NCI-H69 (cell line): ENCODE results near the gene CNNM1.

Experiments
- DNase-seq: peaks from one replicate; lab custom pipeline; 2025; lab: John Stamatoyannopoulos, UW

CNNM1 gene

DNA sequence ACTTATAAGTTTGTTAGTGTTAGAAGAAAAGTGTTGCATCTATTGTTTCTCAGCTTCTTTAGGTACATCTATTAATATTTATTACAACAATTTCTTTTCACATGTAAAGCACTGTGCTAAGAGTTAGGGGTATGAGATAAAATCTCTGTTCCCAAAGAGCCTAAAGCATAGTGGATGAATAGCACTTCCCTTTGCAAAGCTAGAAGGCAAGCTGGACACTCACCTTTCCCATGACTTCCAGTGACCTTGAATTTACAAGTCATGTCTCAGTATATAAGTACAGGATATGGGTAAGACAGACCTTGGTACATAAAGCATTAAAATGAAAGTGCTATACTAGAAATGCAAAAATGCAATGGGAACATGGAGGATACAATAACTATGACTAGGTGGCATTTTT is 8.7 kb downstream of the CNNM1 start:
- peak; percentile 8 for DNase-seq

DNA sequence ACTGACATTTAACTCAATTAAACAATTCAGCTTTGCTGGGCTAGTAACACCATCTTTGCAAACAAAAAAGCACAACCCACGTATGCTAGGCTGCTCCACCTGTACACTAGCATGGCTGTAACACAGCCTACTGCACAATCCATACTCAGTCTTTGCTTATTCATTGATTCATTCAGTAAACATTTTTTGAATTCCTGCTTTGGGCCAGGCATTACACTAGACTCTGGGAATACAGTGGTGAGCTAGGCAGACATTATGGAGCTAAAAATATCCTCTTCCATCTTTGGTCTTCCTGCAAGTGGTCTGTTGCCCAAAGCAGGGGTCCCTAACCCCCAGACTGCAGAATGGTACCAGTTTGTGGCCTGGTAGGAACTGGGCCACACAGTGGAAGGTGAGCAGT is 9.9 kb downstream of the CNNM1 start:
- DNase-seq = peak; percentile 1

DNA sequence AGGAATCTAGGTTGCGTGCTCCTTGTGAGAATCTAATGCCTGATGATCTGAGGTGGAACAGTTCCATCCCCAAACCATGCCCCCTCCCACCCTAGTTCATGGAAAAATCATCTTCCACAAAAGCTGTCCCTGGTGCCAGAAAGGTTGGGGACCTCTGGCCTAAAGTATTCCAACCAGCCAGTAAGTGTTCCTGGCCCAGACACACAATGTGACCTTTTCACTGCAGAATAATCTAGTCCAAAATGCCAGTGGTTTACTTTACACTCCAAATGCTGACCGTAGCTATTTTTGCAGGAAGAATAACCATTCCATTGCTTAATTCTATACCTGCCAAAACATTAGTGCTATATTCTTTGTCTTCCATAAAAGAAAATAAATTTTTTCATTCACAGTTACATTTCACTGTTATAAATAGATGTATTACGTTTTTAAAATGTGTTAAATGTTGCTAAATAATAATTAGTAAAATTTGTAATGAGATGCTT is 10.4 kb downstream of the CNNM1 start:
- no peak for DNase-seq

DNA sequence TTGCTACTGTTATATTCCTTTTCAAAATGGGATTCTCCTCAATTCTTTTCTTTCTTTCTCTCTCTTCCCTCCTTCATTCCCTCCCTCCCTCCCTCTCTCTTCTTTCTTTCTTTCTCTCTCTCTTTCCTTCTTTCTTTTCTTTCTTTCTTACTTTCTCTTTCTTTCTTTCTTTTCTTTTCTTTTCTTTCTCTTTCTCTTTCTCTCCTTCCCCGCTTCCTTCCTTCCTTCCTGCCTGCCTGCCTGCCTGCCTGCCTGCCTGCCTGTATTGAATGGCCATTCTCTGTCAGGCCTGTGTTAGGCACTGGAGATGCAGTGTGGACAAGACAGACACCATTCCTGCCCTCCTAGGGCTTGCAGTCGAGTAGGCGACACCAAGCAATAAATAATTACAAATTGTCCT is 11.5 kb downstream of the CNNM1 start:
- no peak for DNase-seq

DNA sequence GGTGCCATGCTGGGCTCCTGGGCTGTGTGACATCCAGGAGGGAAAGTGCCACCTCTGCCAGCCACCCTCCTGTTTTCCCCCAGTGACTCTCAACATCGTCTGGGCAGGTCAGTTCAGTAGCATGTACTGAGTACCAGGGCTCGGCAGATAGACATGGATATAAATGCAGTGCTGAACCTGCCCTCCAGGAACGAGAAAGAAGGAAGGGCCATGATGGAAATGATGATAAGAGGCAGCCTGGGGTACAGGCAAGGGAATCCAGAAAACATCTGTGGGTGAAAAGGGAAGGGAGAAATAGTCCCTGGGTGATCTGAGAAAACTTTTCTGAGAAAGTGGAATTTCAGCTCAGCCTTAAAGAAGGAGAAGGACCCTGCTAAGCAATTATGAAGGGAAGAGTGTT is 12.1 kb downstream of the CNNM1 start:
- DNase-seq = no peak

DNA sequence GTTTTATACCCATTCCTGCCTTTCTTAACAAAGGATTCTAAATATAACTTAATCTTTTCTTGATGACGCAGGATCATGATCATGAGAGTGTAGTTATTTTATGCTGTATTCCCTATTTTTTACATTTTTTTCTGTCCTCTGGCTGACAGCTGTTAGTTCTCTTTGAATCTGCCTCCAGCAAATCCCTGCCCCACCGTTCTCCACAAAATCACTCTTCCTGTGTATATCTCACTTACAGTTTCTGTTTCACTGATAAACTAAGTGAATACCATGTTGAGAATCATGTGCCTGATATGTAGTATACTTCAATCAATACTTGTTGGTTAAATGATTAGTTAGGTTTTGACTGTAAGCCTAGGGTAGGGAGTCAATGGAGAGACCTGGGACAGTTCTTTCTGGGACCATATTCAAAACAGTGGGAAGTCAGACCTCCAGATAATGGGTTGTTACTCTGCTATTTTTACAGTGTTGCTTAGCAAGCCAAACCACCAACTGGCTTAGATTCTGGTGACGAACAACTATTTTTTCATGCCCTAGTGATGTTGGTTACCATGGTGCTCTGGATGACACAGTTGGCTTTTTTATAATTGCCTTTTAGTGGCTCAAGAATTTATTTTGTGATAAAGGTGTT is 12.8 kb downstream of the CNNM1 start:
- DNase-seq = peak; percentile 6

DNA sequence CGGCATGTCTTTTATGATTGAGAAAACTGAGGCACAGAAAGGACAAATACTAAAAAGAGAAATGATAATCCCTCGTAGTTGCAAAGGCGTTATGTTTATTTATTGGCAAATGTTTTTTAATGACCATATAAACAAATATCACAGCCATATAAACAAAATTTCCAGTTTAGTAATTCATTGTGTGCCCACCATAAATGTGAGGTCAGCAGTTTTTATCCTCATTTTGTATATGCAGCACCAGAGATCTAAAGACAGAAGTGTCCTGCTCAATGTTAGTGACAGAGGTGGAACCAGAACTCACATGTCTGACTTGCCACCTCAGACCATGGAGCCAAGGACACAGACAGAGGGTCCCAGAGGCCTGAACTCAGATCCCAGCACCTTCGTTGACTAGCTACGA is 14.1 kb downstream of the CNNM1 start:
- no peak for DNase-seq

DNA sequence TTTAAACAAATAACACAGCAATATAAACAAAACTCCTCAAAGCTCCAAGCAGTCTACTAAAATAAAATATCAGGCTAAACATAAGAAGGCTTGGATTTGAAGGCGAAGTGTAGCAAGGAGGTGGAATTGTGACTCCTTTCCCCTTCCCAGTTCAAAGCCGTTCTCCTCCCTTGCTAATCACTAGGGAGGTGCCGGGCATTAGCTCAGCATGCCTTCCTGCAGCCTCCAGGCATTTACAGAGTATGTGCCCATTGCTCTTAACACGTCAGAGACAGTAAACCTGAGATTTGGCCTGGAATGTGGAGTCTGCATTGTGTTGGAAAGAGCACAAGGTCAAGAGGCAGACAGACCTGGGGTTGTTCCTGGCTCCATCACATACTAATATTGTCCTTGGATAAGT is 15.6 kb downstream of the CNNM1 start:
- peak; percentile 80 for DNase-seq

DNA sequence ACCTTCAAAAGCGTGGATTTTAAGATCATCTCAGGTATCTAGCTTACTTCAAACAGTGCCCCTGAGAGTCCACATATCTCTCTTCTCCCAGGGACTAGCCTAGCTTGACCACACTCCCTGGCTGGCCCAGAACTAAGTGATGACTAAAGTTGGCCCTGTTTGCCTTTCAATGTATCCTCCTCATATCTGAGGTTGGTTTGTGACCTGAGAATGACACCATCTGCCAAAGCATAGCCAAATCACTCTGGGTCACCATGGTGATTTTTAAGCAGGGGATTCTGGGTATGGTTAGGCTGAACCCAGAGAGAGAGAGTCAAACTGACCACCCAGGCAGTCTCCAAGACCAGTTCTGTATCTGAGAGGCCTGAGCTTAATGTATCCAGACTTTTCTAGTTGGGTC is 16.2 kb downstream of the CNNM1 start:
- peak; percentile 28 for DNase-seq

DNA sequence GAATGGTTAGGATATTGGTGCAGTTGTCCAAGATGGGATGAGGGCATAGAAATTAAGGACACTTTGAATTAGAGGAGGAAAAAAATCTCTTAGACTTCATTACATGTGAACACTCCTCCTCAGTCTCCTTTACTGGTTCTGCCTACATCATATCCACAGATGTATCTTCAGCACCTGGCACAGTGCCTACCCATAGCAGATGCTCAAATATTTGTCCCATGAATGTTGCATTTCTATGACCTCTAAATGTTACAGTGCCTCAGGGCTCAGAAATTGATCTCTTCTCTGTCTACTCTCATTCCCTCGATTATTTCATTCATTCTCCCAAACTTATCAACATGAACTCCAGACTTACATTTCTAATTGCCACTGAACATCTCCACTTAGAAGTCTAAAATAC is 17.1 kb downstream of the CNNM1 start:
- DNase-seq = peak; percentile 87

DNA sequence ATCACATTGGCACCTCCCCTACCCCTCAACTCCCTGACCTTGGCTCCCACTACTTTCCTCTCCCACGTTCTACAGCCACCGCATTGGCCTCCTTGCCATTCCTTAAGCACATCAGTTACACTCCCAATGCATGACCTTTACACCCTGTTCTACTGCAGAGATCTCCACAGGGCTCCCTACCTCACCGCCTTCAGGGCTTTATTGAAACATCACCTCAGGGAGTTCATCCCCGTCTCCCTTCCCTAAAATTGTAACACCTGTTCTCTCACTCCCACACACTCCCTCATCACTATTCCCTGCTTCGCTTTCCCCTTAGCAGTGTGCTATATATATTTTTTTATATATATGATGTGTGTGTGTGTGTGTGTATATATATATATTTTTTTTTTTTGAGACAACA is 18.5 kb downstream of the CNNM1 start:
- peak; percentile 21 for DNase-seq

DNA sequence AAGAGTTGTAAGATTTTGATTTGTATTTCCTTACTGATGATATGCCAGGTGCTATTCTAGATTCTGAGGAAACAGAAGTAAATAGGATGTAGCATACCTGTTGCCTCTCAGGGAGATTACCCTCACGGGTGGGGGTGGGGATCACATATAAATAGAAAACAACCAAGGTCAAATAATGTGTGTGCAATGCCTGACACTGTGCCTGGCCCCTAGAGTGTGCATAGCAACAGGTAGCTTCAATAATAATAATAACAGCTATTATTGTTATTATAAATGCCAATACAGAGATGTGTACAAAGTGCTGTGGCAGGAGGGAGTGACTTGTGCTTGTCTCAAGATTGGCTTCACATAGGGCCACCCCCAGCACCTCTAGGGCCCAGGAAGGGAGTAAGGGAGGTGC is 24.0 kb downstream of the CNNM1 start:
- DNase-seq = no peak

DNA sequence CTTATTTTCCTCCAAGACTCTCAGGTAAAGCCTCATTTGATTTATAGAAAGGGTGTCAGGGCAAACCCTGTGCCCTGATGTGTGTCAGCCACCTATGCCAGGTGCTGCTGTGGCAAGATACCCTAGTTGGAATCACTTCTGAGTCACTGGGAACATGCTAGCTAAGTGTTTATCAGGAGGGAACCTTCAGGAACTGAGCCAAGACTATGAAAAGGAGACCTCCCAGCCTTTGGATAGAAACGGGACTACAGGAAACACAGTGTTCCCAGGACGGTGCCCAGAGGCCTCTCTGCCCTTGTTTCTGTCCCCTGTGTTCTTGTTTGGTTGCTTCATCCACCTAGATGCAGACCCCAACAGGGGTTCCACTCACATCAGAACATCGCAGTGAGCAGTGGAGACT is 28.5 kb downstream of the CNNM1 start:
- DNase-seq = no peak

DNA sequence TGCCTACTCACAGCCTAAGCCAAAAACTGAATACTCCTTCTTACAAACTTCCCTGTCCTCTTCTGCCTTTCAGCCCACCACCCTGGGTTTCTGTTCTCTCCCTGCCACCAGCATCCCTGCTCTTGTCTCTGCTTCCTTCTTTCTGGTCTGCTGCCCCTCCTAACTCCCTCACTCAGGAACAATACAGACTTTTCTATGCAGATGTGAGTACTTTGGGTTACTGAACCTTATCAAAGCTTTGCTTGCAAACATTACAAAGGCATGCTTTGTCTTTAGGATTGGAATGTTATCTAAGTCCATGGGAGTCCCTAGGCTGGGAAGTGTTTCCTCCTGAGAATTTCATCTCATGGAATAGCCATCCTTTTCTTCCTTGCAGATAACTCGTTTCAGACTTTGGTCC is 28.9 kb downstream of the CNNM1 start:
- no peak for DNase-seq

DNA sequence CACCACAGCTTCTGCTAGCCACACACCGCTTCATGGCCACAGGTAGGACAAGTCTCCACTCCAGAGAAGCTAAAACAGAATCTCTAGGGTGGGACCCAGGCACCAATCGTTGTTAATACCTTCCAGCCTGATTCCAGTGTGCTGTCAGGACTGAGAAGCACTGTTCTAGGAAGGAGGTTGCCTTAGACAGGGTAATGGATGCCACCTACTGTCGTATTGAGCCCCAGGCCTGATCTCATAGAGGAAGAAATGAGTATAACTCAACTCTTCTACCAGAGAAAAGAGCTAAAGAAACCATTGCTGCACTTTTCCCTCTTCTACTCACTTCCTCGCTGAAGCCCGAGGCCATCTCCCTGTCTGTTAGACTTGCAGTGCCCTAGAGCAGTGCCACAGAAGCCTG is 31.8 kb downstream of the CNNM1 start:
- no peak for DNase-seq

DNA sequence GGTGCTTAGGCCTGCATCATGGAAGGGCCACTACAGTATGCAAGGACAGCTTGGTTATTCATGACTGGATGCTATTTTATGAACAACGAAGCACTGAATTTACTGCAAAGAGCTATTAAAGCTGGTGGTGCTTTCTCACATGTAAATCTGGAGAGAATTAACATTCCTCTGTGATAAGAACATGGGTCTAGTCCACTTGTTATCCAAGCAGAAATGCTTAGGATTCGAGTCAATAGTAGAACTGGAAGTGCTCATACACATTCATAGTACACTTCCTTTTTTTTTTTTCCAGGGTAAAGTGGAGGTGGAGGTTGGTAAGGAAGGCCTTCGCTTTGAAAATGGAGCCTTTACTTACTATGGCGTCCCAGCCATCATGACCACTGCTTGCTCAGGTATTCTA is 35.0 kb downstream of the CNNM1 start:
- DNase-seq = no peak

DNA sequence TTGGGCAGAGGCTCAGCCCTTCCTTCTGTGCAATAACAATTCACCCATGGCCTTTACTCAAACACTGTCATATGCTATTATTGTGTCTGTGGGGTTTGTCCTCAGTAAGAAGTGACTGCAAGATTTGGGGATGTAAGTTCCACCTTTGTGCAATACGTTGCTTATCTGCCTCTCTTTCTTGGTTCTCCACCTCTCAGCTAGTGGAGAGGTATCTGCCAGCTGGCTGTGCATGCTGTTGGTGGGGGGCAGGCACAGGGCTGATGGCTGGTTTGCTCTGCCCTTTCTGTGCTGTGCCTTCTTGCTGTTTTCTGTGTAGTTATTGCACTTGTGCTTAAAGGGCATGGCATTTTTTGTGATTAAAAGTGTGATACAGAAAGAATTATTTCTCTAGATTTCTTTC is 36.2 kb downstream of the CNNM1 start:
- DNase-seq = no peak

DNA sequence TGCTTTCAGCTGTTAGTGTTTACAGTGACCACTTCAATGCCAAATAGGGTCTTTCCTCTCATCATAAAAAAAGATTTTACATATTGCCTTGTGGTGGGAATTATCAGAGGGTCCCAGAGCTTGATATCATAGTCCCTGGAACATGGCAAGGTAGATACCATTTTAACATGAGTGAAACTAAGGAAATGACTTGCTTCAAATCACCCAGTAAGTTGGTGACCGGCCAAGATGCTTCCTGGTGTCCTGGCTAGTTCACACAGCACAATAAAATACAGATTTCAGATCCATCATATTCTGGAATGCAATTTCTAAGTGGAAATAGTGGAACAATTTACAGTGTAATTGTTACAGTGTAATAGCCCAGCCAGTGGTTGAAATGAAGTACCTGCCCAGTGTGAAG is 36.6 kb downstream of the CNNM1 start:
- DNase-seq = no peak

DNA sequence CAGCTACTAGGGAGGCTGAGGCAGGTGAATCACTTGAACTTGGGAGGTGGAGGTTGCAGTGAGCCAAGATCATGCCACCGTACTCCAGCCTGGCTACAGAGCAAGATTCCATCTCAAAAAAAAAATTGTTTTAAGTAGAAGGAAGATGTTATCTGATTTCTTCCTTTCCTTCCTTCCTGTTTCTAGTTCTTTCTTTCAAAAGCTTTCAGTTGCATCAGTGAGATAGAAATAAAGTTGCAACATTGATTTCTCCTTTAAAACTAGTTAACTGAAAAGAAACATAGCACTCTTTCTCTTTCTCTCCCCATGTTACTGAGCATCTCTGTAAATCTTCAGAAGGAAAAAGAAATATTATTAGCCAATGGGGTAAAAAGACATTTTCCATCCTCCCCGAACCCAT is 37.5 kb downstream of the CNNM1 start:
- DNase-seq = no peak

DNA sequence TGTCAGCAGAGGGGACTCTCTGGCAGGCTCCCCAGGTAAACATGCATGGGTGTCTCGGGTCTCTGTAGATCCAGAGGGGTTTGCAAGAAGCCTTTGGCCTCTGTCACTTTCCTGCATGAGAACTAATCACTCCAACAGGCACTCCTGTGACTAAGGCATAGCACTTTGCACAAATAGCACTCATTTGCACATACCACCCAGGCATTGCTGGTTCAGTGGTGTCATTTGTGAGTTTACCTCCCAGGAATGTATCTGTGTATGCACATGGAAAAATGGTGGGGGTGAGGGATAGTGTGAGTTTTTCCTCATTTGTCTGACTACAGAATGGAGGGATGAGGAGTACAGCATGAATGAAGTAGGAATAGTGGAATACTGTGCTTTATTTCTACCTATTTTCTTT is 39.5 kb downstream of the CNNM1 start:
- DNase-seq = no peak

DNA sequence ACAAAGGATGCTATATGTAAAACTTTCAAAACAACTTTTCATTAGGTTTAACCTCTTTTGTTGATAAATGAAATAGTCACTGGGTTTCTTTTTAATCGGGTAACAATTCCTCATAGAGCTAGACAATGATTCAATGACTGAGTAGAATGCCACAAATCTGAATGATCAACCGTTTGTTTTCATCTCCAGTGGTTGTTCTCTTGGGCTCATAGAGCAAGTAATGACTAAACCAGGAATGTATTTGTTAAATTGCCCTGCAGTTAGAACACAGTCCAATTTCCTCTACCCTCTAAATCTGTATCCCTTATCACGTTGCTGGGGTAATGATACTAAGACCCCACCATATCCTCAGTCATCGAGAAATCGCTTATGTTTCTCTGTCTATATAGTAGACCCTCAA is 40.0 kb downstream of the CNNM1 start:
- DNase-seq = no peak

DNA sequence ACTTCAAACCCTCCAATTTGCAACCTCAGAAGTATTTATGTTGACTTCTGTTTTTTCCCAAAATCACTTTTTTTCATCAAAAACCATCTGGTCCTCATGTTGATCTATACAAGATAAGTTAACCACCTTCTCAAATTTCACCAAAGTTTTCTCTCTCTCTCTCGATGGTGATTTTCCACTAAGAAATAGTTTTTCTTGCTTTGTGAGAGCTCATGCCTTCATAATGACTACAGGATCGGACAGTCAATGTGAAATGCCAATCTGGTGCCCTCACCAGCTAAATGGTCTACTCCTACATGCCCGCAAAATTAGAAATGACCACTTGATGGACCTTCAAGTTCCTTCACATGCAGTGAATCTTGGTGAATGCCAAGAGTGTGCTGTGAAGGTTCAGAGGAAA is 40.4 kb downstream of the CNNM1 start:
- no peak for DNase-seq

DNA sequence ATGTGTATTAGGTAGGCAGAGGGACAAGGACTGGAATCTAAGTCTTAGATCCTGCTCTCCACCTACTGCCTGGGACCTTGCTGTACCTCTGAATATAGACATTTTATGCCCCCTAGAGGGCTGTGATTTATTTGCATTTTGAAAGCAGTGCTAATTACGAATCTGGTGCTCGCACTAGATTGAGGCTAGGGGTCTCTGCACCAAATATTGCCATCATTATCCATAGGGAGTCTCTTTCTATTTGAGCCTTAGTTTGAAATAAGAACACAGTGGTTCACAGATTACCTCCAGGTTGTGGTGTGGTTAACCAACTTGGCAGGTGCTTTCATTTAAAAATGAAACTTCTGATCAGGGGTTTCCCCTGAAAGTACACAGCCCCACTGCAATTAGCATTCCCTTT is 41.8 kb downstream of the CNNM1 start:
- peak; percentile 59 for DNase-seq

DNA sequence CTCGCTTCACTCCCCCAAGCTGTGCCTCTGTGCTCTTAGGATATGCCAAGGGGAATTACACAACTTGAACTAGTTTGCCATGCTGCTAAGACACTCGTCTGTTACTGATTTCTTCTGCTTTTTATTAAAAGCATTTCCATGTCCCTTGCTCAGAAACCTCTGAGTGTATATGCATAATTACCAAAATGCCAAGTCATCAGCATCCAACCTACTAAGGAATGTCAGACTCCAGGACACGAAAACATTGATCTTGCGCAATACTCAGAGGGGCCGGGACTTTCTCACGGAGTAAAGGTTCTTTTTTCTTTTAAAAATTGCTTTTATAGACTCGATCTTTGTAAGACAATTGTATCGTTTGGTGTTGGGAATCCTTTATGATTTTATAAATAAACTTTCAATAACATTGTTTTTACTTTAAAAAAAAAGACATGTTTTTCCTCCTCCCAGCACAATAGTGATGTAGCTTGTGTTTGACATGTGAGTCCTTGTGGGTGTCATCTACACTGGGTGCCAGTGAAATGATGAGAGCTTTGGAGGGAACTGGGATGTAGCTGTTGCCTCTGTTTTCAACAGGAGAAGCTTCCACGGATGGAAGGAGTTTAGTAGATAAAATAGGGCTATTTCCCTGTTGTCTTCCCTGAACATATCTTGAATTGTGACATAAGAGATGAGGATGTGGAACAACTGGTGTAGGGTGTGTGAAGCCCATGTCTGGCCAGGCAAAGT is 43.6 kb downstream of the CNNM1 start:
- no peak for DNase-seq
